Liver (tissue), 9 donors: ENCODE results near the gene TTLL7. TPM values are rescaled to one million over a fixed set of nuclear protein-coding genes. Genes with fewer than 3 reads are reported as not detected.

Experiments
- DNase-seq: peaks from one replicate; pipeline ENCODE4 v3.0.0-alpha.2; 2017; ENCODE audit warnings: low spot score
- H3K27ac ChIP-seq, 2 donors: one replicate each; pipeline ENCODE4 v1.7.0; 2013; ENCODE audit warnings: inconsistent platforms in 2 of 2, low read length in 2 of 2, control low read depth in 1 of 2, low read depth in 1 of 2, mild to moderate bottlenecking in 1 of 2
- H3K27me3 ChIP-seq, 4 donors: one replicate each; pipeline versions ENCODE4 v1.6.1 to v1.7.0; 2013; ENCODE audit warnings: low read length in 3 of 4, inconsistent platforms in 1 of 4, mild to moderate bottlenecking in 1 of 4, moderate library complexity in 1 of 4; ENCODE audit not compliant: control insufficient read depth in 4 of 4, insufficient read depth in 4 of 4
- H3K36me3 ChIP-seq, 4 donors: one replicate each; pipeline versions ENCODE4 v1.6.1 to v1.7.0; 2013; ENCODE audit warnings: low read length in 3 of 4, mild to moderate bottlenecking in 3 of 4, low read depth in 1 of 4, moderate library complexity in 1 of 4; ENCODE audit not compliant: control insufficient read depth in 4 of 4, insufficient read depth in 3 of 4
- H3K4me1 ChIP-seq, 4 donors: one replicate each; pipeline versions ENCODE4 v1.6.1 to v1.7.0; 2013; ENCODE audit warnings: low read length in 3 of 4, mild to moderate bottlenecking in 3 of 4, moderate library complexity in 1 of 4; ENCODE audit not compliant: control insufficient read depth in 4 of 4, insufficient read depth in 4 of 4
- H3K4me3 ChIP-seq, 3 donors: one replicate each; pipeline versions ENCODE4 v1.6.1 to v1.7.0; 2013; ENCODE audit warnings: low read length in 3 of 3, control low read depth in 1 of 3, low read depth in 1 of 3, mild to moderate bottlenecking in 1 of 3
- H3K9ac ChIP-seq, 2 donors: one replicate each; pipeline ENCODE4 v1.7.0; 2013; ENCODE audit warnings: low read length in 2 of 2, mild to moderate bottlenecking in 2 of 2, moderate library complexity in 2 of 2, control low read depth in 1 of 2, low read depth in 1 of 2
- H3K9me3 ChIP-seq, 4 donors: one replicate each; pipeline versions ENCODE4 v1.6.1 to v1.7.0; 2013; ENCODE audit warnings: low read length in 3 of 4; ENCODE audit not compliant: control insufficient read depth in 4 of 4
- ATF3 ChIP-seq: IDR thresholded peaks from 2 replicates; pipeline ENCODE4 v1.6.1; 2016; ENCODE audit warnings: antibody characterized with exemption
- EGR1 ChIP-seq, 2 donors: IDR thresholded peaks; 2 replicates each; pipeline ENCODE4 v1.6.1; 2016 to 2018; ENCODE audit warnings: antibody characterized with exemption in 2 of 2, low read depth in 2 of 2
- FOXA1 ChIP-seq: IDR thresholded peaks from 2 replicates; pipeline ENCODE4 v1.6.1; 2016; ENCODE audit warnings: antibody characterized with exemption
- FOXA2 ChIP-seq: IDR thresholded peaks from 2 replicates; pipeline ENCODE4 v1.6.1; 2016; ENCODE audit warnings: antibody characterized with exemption
- GABPA ChIP-seq, 2 donors: IDR thresholded peaks in 1 of 2; conservative IDR thresholded peaks in 1 of 2; 2 replicates each; pipeline ENCODE4 v1.6.1; 2016; ENCODE audit warnings: antibody characterized with exemption in 2 of 2, mild to moderate bottlenecking in 1 of 2, moderate library complexity in 1 of 2
- HNF4A ChIP-seq, 2 donors: conservative IDR thresholded peaks; 2 replicates each; pipeline ENCODE4 v1.6.1; 2016; ENCODE audit warnings: antibody characterized with exemption in 2 of 2, mild to moderate bottlenecking in 2 of 2
- HNF4G ChIP-seq: IDR thresholded peaks from 2 replicates; pipeline ENCODE4 v1.6.1; 2016; ENCODE audit warnings: antibody characterized with exemption
- JUND ChIP-seq, 2 donors: IDR thresholded peaks; 2 replicates each; pipeline ENCODE4 v1.6.1; 2016; ENCODE audit warnings: antibody characterized with exemption in 2 of 2
- MAX ChIP-seq: IDR thresholded peaks from 2 replicates; pipeline ENCODE4 v1.6.1; 2016; ENCODE audit warnings: antibody characterized with exemption
- NR2F2 ChIP-seq: IDR thresholded peaks from 2 replicates; pipeline ENCODE4 v1.6.1; 2016; ENCODE audit warnings: antibody characterized with exemption
- RAD21 ChIP-seq, 2 donors: IDR thresholded peaks; 2 replicates each; pipeline ENCODE4 v1.6.1; 2016; ENCODE audit warnings: antibody characterized with exemption in 2 of 2, mild to moderate bottlenecking in 2 of 2
- REST ChIP-seq: IDR thresholded peaks from 2 replicates; pipeline ENCODE4 v1.6.1; 2016; ENCODE audit warnings: antibody characterized with exemption, mild to moderate bottlenecking
- RXRA ChIP-seq, 2 donors: IDR thresholded peaks; 2 replicates each; pipeline ENCODE4 v1.6.1; 2017 to 2018; ENCODE audit warnings: antibody characterized with exemption in 2 of 2, mild to moderate bottlenecking in 1 of 2
- SP1 ChIP-seq: IDR thresholded peaks from 2 replicates; pipeline ENCODE4 v1.6.1; 2018; ENCODE audit warnings: antibody characterized with exemption, mild to moderate bottlenecking
- TAF1 ChIP-seq: conservative IDR thresholded peaks from 2 replicates; pipeline ENCODE4 v1.6.1; 2016; ENCODE audit warnings: antibody characterized with exemption, mild to moderate bottlenecking
- WGBS: extraction: QIAGEN DNeasy Blood & Tissue Kit; methylation state at CpG from one replicate; pipeline ENCODE4 v1.1.7; 2013; 5-methylcytosine and 5-hydroxymethylcytosine counted together
- polyA plus RNA-seq, 2 donors: library from polyadenylated mRNA; stranded (reverse) in 1 of 2; unstranded in 1 of 2; fragments of 200-250 nt in 1 of 2; fragments of >200 nt in 1 of 2; fragmentation: Nextera tagmentation in 1 of 2; extraction: Ambion mirVana in 1 of 2; gene quantifications; one replicate each; pipeline versions ENCODE4 v1.2.1 to v1.2.3, GENCODE V29; 2013 to 2015
- total RNA-seq, 2 donors: library from RNA; depleted of rRNA; stranded (reverse); fragments of >200 nt; gene quantifications; one replicate each; pipeline ENCODE4 v1.2.3, GENCODE V29; 2014
- TF ChIP-seq, protein P1 (sequence below): IDR thresholded peaks from 2 replicates; pipeline ENCODE4 v1.6.1; 2016; ENCODE audit warnings: antibody characterized with exemption
- TF ChIP-seq, protein P2 (sequence below): fragments of 150-350 bp; IDR thresholded peaks from 2 replicates; pipeline ENCODE4 v1.5.1; 2017; ENCODE audit warnings: improper control_type of control experiment, low read depth, low read length; ENCODE audit not compliant: missing input control
- donor health status: healthy.
- donor health status: healthy.
- donor health status: healthy.
- donor health status: healthy.
- donor health status: healthy.

The TTLL7 gene
- total and polyA plus RNA-seq, 4 donors = 1.1 to 6.0 (median 1.9) TPM

DNA sequence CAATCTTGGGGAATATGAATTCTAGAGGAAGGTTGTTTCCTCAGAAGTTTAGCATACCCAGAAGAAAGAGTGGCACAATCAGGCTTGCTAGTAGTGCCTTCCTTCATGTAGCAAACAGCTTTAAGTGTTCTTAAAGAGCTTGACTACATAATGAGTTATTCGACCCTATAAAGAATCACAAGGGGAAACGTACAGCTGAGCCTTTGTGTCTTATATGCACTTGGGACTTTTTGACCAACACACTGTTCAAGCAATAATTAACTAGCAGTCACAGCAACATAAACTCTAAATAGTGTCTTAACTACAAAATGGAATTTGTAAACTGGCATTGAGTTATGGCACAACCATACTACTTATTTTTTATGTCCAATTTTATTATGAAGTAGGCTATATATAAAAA, 86.1 kb downstream of the TTLL7 start:
- no peaks in the 10 kb centered on the region for H3K4me1 ChIP-seq
- 65% methylated on average over 2 of the region's 2 CpGs for WGBS
- H3K36me3 ChIP-seq = no peaks in the 10 kb centered on the region
- H3K9ac ChIP-seq = no peak overlapping the region
- no peak overlapping the region for H3K4me3 ChIP-seq
- TF ChIP-seq HNF4G = no peak
- no peak for TF ChIP-seq SP1
- TF ChIP-seq FOXA2 = no peak
- TF ChIP-seq NR2F2 = no peak
- no peak for TF ChIP-seq MAX
- no peak for TF ChIP-seq JUND (IDR thresholded peaks at IDR 0.05)
- no peak for TF ChIP-seq FOXA1
- TF ChIP-seq TAF1 = no peak
- TF ChIP-seq RAD21 (IDR thresholded peaks at IDR 0.05) = no peak
- TF ChIP-seq HNF4A (conservative IDR thresholded peaks at IDR 0.05) = no peak
- no peak for TF ChIP-seq GABPA (IDR thresholded peaks at IDR 0.05 in 1 of 2, conservative IDR thresholded peaks at IDR 0.05 in 1 of 2)
- no peak for TF ChIP-seq RXRA (IDR thresholded peaks at IDR 0.05)
- TF ChIP-seq, protein P1, sequence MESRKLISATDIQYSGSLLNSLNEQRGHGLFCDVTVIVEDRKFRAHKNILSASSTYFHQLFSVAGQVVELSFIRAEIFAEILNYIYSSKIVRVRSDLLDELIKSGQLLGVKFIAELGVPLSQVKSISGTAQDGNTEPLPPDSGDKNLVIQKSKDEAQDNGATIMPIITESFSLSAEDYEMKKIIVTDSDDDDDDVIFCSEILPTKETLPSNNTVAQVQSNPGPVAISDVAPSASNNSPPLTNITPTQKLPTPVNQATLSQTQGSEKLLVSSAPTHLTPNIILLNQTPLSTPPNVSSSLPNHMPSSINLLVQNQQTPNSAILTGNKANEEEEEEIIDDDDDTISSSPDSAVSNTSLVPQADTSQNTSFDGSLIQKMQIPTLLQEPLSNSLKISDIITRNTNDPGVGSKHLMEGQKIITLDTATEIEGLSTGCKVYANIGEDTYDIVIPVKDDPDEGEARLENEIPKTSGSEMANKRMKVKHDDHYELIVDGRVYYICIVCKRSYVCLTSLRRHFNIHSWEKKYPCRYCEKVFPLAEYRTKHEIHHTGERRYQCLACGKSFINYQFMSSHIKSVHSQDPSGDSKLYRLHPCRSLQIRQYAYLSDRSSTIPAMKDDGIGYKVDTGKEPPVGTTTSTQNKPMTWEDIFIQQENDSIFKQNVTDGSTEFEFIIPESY = no peak
- TF ChIP-seq ATF3 = no peak
- no peak for TF ChIP-seq REST
- DNase-seq = no peak
- no peaks in the 10 kb centered on the region for H3K27me3 ChIP-seq
- no peak overlapping the region for H3K27ac ChIP-seq
- H3K9me3 ChIP-seq = no peaks in the 10 kb centered on the region

GRCh38 chr1:83910461-83910860, 88.5 kb downstream of the TTLL7 start:
- H3K9me3 ChIP-seq = no peaks in the 10 kb centered on the region
- H3K9ac ChIP-seq = no peak overlapping the region
- H3K27ac ChIP-seq = no peak overlapping the region
- 71% methylated on average over 3 of the region's 3 CpGs for WGBS
- no peaks in the 10 kb centered on the region for H3K4me1 ChIP-seq
- no peak for DNase-seq
- H3K36me3 ChIP-seq = no peaks in the 10 kb centered on the region
- H3K27me3 ChIP-seq = no peaks in the 10 kb centered on the region
- H3K4me3 ChIP-seq = no peak overlapping the region
- TF ChIP-seq REST (no peak), GABPA (IDR thresholded peaks at IDR 0.05 in 1 of 2, conservative IDR thresholded peaks at IDR 0.05 in 1 of 2) (no peak), HNF4G (no peak), SP1 (no peak), MAX (no peak), JUND (IDR thresholded peaks at IDR 0.05) (no peak), ATF3 (no peak), HNF4A (conservative IDR thresholded peaks at IDR 0.05) (no peak), FOXA2 (no peak), NR2F2 (no peak), FOXA1 (no peak), RXRA (IDR thresholded peaks at IDR 0.05) (no peak), EGR1 (IDR thresholded peaks at IDR 0.05; ENCODE audit: low read depth in 2 of 2) (no peak)
- TF ChIP-seq, protein P1 = no peak
- TF ChIP-seq, protein P2, sequence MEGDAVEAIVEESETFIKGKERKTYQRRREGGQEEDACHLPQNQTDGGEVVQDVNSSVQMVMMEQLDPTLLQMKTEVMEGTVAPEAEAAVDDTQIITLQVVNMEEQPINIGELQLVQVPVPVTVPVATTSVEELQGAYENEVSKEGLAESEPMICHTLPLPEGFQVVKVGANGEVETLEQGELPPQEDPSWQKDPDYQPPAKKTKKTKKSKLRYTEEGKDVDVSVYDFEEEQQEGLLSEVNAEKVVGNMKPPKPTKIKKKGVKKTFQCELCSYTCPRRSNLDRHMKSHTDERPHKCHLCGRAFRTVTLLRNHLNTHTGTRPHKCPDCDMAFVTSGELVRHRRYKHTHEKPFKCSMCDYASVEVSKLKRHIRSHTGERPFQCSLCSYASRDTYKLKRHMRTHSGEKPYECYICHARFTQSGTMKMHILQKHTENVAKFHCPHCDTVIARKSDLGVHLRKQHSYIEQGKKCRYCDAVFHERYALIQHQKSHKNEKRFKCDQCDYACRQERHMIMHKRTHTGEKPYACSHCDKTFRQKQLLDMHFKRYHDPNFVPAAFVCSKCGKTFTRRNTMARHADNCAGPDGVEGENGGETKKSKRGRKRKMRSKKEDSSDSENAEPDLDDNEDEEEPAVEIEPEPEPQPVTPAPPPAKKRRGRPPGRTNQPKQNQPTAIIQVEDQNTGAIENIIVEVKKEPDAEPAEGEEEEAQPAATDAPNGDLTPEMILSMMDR = no peak
